Measurements from ENCODE around the gene HOXB6.

HOXB6 gene

DNA sequence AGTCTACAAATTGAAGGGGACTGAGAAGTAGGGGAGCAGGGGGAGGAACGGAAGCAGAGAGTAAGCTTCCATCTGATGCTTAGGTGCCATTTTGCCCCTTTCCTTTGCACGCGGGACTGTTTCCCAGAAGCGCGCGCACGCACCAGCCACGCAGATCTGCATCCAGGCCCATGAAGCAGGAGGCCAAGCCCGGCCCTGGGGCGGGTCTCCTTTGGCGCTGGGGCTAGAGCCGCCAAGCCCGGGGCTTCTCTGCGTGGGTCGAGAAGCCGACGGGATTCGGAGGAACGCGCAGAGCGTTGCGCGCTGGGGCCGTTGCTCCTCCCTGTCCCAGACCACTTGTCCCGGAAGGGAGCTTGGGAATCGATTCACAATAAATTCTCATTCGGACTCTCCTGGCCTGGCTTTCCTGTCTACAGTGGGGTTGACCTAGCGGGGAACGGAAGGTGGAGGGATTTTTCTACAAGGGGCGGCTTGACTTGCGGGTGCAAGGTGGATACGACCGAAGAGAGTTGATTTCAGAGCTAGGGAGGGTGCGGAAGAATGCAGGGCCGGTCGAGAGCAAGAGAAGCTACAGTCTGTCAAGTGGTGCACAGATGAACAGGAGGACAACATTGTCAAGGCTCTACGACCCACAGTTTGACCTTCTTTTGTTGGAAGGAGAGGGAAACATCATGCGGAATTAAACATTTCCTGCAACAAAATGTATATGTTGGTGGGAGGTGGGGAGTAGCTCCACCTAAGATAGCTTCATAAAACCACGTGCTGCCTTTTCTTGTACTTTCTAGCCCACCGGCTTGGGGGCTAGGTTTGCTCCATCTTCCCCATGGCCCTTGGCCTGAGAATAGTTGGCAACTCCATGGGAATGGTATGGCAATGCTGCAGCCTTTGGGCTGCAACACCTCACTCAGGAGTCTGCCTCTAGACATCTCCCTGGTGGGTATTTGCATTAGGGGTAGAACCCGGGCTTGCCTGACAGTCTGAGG is 16.9 kb upstream of the HOXB6 start:
- DNase-seq = no peak

GRCh38 chr17:48620461-48621139 is 15.8 kb upstream of the HOXB6 start:
- DNase-seq = no peak

GRCh38 chr17:48619826-48620449 is 15.2 kb upstream of the HOXB6 start:
- DNase-seq = no peak

- peak; percentile 81 for DNase-seq
Observed at GRCh38 chr17:48618256-48618896, 13.6 kb upstream of the HOXB6 start.

GRCh38 chr17:48617471-48618255 is 12.9 kb upstream of the HOXB6 start:
- no peak for DNase-seq

GRCh38 chr17:48616717-48617470 is 12.1 kb upstream of the HOXB6 start:
- no peak for DNase-seq

GRCh38 chr17:48615963-48616716 is 11.4 kb upstream of the HOXB6 start:
- no peak for DNase-seq

DNA sequence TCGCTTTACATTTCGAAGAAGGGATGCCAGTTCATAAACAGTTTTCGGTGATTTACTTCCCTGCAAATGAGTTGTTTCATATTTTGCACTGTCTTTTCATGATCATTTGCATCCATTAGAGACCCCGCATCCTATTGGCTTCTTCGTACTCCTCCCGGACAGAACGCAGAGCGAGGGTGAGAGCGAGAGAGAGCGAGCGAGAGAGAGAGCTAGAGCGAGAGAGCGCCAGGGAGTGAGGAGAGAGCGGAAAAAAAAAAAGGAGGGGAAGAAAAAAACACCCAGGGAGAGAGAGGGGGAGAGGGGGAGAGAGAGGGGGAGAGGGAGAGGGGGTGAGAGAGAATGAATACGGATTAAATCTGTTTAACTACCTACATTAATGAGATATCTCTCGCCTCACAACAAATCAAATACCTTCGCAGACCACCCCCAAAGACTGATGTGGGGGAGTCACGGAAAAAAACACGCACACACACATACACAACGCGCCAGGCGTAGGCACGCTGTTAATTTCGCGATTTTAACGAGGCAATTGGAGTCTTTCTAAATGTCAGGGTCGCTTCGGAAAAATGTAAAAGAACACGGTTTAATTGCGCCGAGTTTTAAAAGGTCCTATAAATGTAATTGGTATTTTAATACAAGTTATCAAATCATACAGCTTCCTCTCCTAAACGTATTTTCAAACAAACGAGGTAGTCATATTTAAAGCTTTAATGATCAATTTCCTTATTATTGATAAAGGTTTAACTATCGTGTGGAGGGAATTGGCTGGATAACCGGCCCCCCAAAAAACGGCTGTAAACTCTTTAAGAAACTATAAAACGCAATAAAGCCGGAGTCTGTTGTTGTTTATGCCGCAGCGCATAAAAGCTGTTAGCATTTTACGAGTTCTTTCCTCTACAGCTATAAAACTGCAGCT is 10.5 kb upstream of the HOXB6 start, which contains the start of gene HOXB8:
Gene HOXB8 (minus strand): TSS at position 246 of the 916 bp plus-strand sequence. CDS start 588 bp downstream, outside the sequence.
- DNase-seq = no peak

- no peak for DNase-seq
Observed at GRCh38 chr17:48613862-48614694, 9.3 kb upstream of the HOXB6 start.

DNA sequence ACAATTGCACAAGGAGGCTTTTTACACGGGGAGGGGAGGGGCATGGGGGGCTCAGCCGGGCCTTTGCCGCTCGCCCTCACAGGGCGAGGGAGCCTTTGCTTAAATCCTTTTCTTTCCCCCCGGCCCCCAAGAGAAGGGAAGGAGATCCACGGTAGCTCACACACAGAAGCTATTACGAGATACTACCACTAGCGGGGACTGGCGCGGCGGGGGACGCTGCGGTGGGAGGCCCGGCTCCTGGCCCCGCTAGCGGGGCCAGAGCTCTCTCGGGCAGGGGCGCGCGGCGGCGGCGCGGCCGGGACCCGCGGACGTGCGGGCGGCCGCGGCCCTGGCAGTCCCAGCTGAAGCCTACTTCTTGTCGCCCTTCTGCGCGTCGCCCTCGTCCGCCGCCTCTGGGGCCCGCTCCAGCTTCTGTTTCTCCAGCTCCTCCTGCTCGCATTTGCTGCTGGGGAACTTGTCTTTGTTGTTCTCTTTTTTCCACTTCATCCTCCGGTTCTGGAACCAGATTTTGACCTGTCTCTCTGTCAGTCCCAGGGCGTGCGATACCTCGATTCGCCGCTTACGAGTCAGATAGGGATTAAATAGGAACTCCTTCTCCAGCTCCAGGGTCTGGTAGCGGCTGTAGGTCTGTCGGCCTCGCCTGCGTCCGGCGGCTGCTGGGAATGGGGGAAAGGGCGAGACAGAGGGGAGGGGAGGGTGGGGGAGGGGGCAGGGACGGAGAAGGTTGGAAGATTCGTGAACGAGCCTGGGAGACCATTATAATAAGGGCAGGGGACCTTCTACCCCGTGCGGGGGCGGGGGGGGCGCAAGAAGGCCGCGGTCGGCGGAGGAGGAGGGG is 8.3 kb upstream of the HOXB6 start:
- DNase-seq = no peak

DNA sequence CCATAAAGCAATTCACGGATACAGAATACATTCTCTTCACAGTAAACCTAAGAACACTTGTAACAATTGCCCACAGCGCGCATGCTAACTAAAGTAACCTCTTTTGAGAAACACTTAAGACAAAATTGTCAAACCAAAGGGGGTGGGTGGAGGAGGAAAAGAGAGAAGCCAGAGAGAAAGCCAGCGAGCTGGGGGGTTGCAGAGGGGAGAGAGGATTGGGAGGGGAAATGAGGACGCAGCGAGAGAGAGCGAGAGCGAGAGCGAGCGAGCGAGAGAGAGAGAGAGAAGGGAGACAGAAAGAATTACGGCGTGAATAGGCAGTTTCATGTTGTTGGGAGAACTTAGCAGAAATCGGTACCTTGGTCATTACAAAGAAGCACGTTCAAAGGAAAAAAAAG is 7.7 kb upstream of the HOXB6 start:
- no peak for DNase-seq

- no peak for DNase-seq
Observed at GRCh38 chr17:48611681-48612455, 7.1 kb upstream of the HOXB6 start.

DNA sequence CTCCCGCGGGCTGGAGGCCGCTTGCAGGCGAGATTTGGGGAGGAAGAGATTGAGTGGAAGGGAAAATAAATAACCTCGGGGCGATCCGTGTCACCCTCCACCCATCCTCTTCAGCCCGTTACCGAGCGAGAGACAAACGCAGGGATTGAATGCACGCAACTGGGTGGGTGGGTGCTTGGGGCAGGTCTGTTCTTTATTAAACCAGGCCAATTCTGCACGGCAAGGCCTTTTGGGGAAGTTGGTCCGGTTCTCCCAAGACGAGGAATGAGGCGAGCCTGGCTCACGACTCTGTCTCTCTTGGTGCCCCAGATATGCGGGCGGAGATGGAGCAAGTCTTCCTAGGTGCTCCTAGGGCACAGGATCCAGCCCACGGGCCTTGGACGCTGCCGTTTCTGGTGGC is 6.4 kb upstream of the HOXB6 start:
- no peak for DNase-seq

DNA sequence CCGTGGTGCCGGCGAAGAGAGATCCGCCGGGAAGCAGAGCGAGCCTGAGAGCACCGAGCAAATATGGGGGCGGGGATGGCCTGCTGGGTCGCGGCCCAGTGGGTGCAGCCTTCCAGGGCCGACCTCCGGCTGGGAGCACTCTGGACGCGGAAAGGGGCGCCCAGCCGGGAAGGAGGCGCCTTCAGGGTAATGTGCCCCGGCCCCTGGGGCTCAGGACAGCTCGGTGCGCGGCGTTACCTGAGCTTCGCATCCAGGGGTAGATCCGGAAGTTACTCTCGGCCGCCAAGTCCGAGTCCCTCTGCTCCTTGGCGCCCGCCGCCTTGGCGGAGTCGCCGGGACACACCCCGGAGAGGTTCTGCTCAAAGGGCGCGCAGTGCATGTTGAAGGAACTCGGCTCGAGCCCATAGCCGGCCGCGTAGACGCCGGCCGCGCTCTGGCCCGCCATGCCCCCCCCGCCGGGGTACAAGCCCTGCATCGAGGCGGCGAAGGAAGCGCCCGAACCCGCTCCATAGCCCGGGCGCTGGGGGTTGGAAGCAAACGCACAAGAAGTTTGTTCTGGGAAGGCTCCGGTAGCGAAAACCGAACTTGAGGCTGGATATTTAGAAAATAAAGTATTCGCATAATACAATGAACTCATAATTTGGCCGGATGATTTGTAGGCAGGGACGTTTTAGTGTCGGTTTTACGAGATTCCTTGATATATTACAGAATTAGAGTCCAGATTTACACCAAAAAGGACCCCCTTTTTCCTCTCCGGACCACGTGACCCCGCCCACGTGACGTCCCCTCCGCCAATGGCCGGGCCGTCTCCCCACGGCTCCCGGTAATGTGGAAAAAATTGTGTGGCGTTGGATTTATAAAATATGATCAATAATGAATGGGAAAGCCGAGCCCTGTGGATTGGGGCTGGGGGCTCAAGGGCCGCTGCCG is 5.8 kb upstream of the HOXB6 start, which contains the start of gene HOXB7:
Gene HOXB7 (minus strand): TSS at position 736 of the 930 bp plus-strand sequence. CDS start 99 bp downstream, at position 637.
- no peak for DNase-seq

DNA sequence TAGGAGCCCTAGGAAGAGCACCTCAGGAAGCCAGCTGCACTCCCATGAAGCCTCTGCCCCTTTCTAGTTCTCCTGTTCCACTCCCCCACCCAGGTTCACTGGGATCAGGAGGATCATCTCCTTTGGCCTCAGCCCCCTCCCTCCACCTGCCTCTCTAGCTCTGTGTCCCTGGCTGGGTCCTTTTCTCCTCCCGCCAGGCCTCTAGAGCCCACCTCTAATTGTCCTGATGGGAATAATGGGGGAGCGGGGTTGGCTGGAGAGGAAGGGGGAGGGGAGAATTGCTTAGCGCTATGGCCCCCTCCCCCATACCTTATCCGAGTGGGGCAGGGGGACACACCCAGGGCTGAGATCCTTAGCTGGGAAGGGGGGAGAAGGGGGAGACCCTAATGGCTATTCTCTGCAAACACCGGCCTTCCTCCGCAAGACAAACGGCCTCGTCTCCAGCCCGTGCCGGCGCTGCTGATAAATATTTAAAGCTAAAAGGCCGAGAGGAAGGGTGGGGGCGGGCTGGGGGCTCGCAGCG is 5.0 kb upstream of the HOXB6 start:
- DNase-seq = no peak
